Measurements from ENCODE around the gene PCDHGA2.

- TF ChIP-seq EZH2 (IDR thresholded peaks at IDR 0.05; ENCODE audit: borderline replicate concordance), result no peak
- no peak for TF ChIP-seq CTCF (IDR thresholded peaks at IDR 0.05; ENCODE audit: poor library complexity)
Observed at GRCh38 chr5:141343953-141344463, 5.4 kb downstream of the PCDHGA2 start.

Data from hepatocyte (in vitro differentiated cells).